CD14-positive monocyte (primary cell): ENCODE data around the gene VSTM4. TPM values are rescaled to one million over a fixed set of nuclear protein-coding genes. Genes with fewer than 3 reads are reported as not detected.

Experiments
- DNase-seq, 3 donors: peaks; one replicate each; pipeline ENCODE4 v3.0.0-alpha.2; 2011 to 2022
- H2AFZ ChIP-seq: 2 replicates; pipeline ENCODE4 v1.6.0; 2012; ENCODE audit warnings: mild to moderate bottlenecking, low read depth, low read length, inconsistent platforms; ENCODE audit not compliant: insufficient read depth, poor library complexity, severe bottlenecking
- H3K27ac ChIP-seq, 2 donors: 1 replicate in 1 of 2; 2 replicates in 1 of 2; pipeline ENCODE4 v1.5.1; 2012 to 2013; ENCODE audit warnings: low read length in 2 of 2, control low read depth in 1 of 2, inconsistent platforms in 1 of 2, low read depth in 1 of 2, mild to moderate bottlenecking in 1 of 2
- H3K27me3 ChIP-seq, 2 donors: one replicate each; pipeline versions ENCODE4 v1.6.0 to v1.6.1; 2011 to 2013; ENCODE audit warnings: low read length in 2 of 2; ENCODE audit not compliant: control insufficient read depth in 2 of 2, insufficient read depth in 2 of 2
- H3K36me3 ChIP-seq, 2 donors: replicated peaks in 1 of 2; 1 replicate in 1 of 2; 2 replicates in 1 of 2; pipeline versions ENCODE4 v1.5.1 to v1.6.1; 2012 to 2013; ENCODE audit warnings: low read length in 2 of 2, control low read depth in 1 of 2, inconsistent platforms in 1 of 2, mild to moderate bottlenecking in 1 of 2; ENCODE audit not compliant: insufficient read depth in 2 of 2, control insufficient read depth in 1 of 2
- H3K4me1 ChIP-seq, 2 donors: 1 replicate in 1 of 2; 2 replicates in 1 of 2; pipeline versions ENCODE4 v1.5.1 to v1.6.1; 2012 to 2013; ENCODE audit warnings: low read length in 2 of 2, control low read depth in 1 of 2, inconsistent platforms in 1 of 2, mild to moderate bottlenecking in 1 of 2, moderate library complexity in 1 of 2; ENCODE audit not compliant: insufficient read depth in 2 of 2, control insufficient read depth in 1 of 2
- H3K4me2 ChIP-seq: replicated peaks from 2 replicates; pipeline ENCODE3; 2012; ENCODE audit warnings: low read length, moderate library complexity, mild to moderate bottlenecking; ENCODE audit not compliant: poor library complexity, severe bottlenecking; ENCODE audit errors: extremely low read depth
- H3K4me3 ChIP-seq, 3 experiments: fragments of 200-600 bp in 1 of 3; sonication (generic) in 1 of 3; replicated peaks in 1 of 3; 1 replicate in 2 of 3; 2 replicates in 1 of 3; pipeline ENCODE4 v1.5.1; 2011 to 2013; ENCODE audit warnings: low read length in 3 of 3, mild to moderate bottlenecking in 3 of 3, control low read depth in 2 of 3, low read depth in 2 of 3, inconsistent platforms in 1 of 3, moderate library complexity in 1 of 3
- H3K79me2 ChIP-seq: 2 replicates; pipeline ENCODE4 v1.6.0; 2012; ENCODE audit warnings: mild to moderate bottlenecking, control low read depth, inconsistent platforms, low read length, moderate library complexity; ENCODE audit not compliant: insufficient read depth
- H3K9ac ChIP-seq: 2 replicates; pipeline ENCODE4 v1.6.0; 2017; ENCODE audit warnings: low read length, mild to moderate bottlenecking; ENCODE audit not compliant: insufficient read depth, poor library complexity, severe bottlenecking
- H3K9me3 ChIP-seq, 2 donors: replicated peaks in 1 of 2; 1 replicate in 1 of 2; 2 replicates in 1 of 2; pipeline versions ENCODE4 v1.5.1 to v1.6.1; 2012 to 2013; ENCODE audit warnings: low read length in 2 of 2, control low read depth in 1 of 2; ENCODE audit not compliant: control insufficient read depth in 1 of 2, insufficient read depth in 1 of 2
- H4K20me1 ChIP-seq: 2 replicates; pipeline ENCODE4 v1.6.0; 2012; ENCODE audit warnings: mild to moderate bottlenecking, low read length, control low read depth, moderate library complexity; ENCODE audit not compliant: insufficient read depth
- H3K27ac Mint-ChIP-seq, 7 donors: one replicate each; pipeline ENCODE4 v1.8.0; 2020; ENCODE audit warnings: mild to moderate bottlenecking in 7 of 7, mixed read lengths in 7 of 7, moderate library complexity in 6 of 7, inconsistent platforms in 2 of 7
- H3K27me3 Mint-ChIP-seq, 3 donors: one replicate each; pipeline ENCODE4 v1.8.0; 2021 to 2022; ENCODE audit warnings: low read depth in 3 of 3, mild to moderate bottlenecking in 3 of 3, mixed read lengths in 3 of 3, moderate library complexity in 3 of 3, inconsistent platforms in 1 of 3
- H3K36me3 Mint-ChIP-seq, 2 donors: one replicate each; pipeline ENCODE4 v1.8.0; 2020; ENCODE audit warnings: mixed read lengths in 2 of 2, inconsistent platforms in 1 of 2, mild to moderate bottlenecking in 1 of 2
- H3K4me1 Mint-ChIP-seq: one replicate; pipeline ENCODE4 v1.8.0; 2020; ENCODE audit warnings: mild to moderate bottlenecking, mixed read lengths
- H3K4me3 Mint-ChIP-seq, 2 donors: one replicate each; pipeline ENCODE4 v1.8.0; 2020; ENCODE audit warnings: mild to moderate bottlenecking in 2 of 2, mixed read lengths in 2 of 2, moderate library complexity in 1 of 2
- H3K9me3 Mint-ChIP-seq, 7 donors: one replicate each; pipeline ENCODE4 v1.8.0; 2020 to 2022; ENCODE audit warnings: mixed read lengths in 7 of 7, mild to moderate bottlenecking in 6 of 7, moderate library complexity in 6 of 7, inconsistent platforms in 2 of 7
- CTCF ChIP-seq: fragments of 200-600 bp; IDR thresholded peaks from one replicate; pipeline ENCODE4 v1.8.0; 2022; ENCODE audit warnings: antibody characterized with exemption, mild to moderate bottlenecking
- WGBS: methylation state at CpG from one replicate; pipeline ENCODE4 v1.1.5; 2013; ENCODE audit warnings: missing lambda C conversion rate; ENCODE audit not compliant: insufficient coverage; 5-methylcytosine and 5-hydroxymethylcytosine counted together
- intact Hi-C, 2 donors: fragments of 100-400 bp; cut with micrococcal nuclease; formaldehyde crosslinking; loops; one replicate each; pipeline versions ENCODE4 v1.15.0 to v1.15.1; 2023
- polyA plus RNA-seq, 3 donors: library from polyadenylated mRNA; depleted of rRNA in 1 of 3; unstranded in 2 of 3; stranded (reverse) in 1 of 3; fragments of 300-500 nt in 2 of 3; fragments of >200 nt in 1 of 3; fragmentation: Illumina TruSeq in 2 of 3; gene quantifications; 1 replicate in 2 of 3; 2 replicates in 1 of 3; pipeline ENCODE4 v1.2.3, GENCODE V29; 2012 to 2021

The VSTM4 gene
- polyA plus RNA-seq, 3 donors = not detected

- 100% methylated on average over 4 of the region's 5 CpGs for WGBS
- no peaks in the 10 kb centered on the region for H3K79me2 ChIP-seq
- no peak overlapping the region for H3K9ac ChIP-seq
- Mint-ChIP-seq H3K36me3 (peaks cover 89 to 97% of the 10 kb centered on the region in 2 donors), H3K27ac (no peak overlapping the region), H3K27me3 (no peaks in the 10 kb centered on the region), H3K9me3 (no peaks in the 10 kb centered on the region), H3K4me3 (no peak overlapping the region), H3K4me1 (no peaks in the 10 kb centered on the region)
- intact Hi-C loops = no loop called here
- no peak for TF ChIP-seq CTCF
- H3K4me1 ChIP-seq = no peaks in the 10 kb centered on the region
- no peaks in the 10 kb centered on the region for H4K20me1 ChIP-seq
- no peak overlapping the region for H3K4me3 ChIP-seq
- no peaks in the 10 kb centered on the region for H3K9me3 ChIP-seq
- H2AFZ ChIP-seq = no peak overlapping the region
- no peak overlapping the region for H3K27ac ChIP-seq
- no peak for DNase-seq
- H3K4me2 ChIP-seq = no peak overlapping the region
- H3K27me3 ChIP-seq = no peaks in the 10 kb centered on the region
- H3K36me3 ChIP-seq = peaks cover 92 to 100% of the 10 kb centered on the region in 2 donors
Observed at GRCh38 chr10:48973065-48973464, 142.3 kb downstream of the VSTM4 start.

- H3K36me3 ChIP-seq = peaks cover 87 to 100% of the 10 kb centered on the region in 2 donors
- H3K27me3 Mint-ChIP-seq = no peaks in the 10 kb centered on the region
- TF ChIP-seq CTCF = no peak
- H3K9me3 ChIP-seq = no peaks in the 10 kb centered on the region
- H3K27ac ChIP-seq = no peak overlapping the region
- no peak for DNase-seq
- H2AFZ ChIP-seq = no peak overlapping the region
- H3K27ac Mint-ChIP-seq = no peak overlapping the region
- H3K36me3 Mint-ChIP-seq = peaks cover 87 to 96% of the 10 kb centered on the region in 2 donors
- intact Hi-C loops = no loop called here
- no peak overlapping the region for H3K4me2 ChIP-seq
- no CpG with 5 or more reads among the region's 4 CpGs for WGBS
- no peaks in the 10 kb centered on the region for H3K27me3 ChIP-seq
- H3K9me3 Mint-ChIP-seq = no peaks in the 10 kb centered on the region
- H3K4me1 Mint-ChIP-seq = no peaks in the 10 kb centered on the region
- H3K79me2 ChIP-seq = no peaks in the 10 kb centered on the region
- H3K4me3 Mint-ChIP-seq = no peak overlapping the region
- H3K4me1 ChIP-seq = no peaks in the 10 kb centered on the region
- H4K20me1 ChIP-seq = no peaks in the 10 kb centered on the region
- H3K9ac ChIP-seq = no peak overlapping the region
- no peak overlapping the region for H3K4me3 ChIP-seq
Observed at GRCh38 chr10:48970654-48971053, 144.7 kb downstream of the VSTM4 start.
